Measurements from ENCODE around the gene KIF7.
"Not testable (repeated sequence)": the region's sequence is repeated elsewhere in the genome, so short reads cannot be mapped to it uniquely, and the experiment has no call there.

Gene KIF7

DNA sequence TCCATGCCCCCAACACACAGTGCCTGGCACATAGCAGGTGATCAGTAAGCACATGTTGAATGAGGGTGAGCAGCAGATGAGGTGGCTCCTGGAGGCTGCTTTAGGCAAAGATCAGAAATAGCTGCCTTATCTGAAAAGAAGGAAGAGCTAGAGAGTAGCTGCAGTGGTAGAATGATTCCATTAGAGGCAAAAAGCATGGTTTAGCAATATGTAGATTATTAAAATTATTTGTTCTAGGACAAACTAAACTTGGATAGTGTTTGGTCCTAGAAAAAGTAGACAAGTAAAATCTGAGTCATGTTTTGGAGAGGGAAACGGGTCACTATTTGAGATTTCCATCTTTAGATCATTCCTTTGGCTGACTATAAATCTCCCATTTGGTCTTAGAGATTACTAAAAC lies 32.1 kb downstream of the KIF7 start:
- no peak for DNase-seq (ENCODE audit: low read depth in 3 of 3)

DNA sequence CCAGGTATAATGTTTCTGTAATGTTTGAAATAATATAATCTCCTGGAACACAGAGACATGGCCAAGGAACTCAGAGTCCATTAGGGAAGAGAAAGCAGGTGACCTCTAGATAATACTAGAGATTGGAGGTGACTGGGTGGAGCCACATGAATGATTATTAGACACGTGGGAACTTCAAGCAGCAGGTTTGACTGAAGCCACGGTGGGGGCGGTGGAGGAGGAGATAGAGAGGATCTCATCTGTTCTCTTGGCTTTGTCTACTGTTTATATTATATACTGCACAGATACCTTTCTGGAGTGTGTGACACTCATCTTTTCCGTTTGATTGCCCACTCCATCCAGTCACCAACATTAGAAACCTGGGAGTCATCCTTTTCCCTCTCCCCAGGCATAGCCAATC lies 33.7 kb downstream of the KIF7 start:
- DNase-seq (ENCODE audit: low read depth in 3 of 3) = no peak

DNA sequence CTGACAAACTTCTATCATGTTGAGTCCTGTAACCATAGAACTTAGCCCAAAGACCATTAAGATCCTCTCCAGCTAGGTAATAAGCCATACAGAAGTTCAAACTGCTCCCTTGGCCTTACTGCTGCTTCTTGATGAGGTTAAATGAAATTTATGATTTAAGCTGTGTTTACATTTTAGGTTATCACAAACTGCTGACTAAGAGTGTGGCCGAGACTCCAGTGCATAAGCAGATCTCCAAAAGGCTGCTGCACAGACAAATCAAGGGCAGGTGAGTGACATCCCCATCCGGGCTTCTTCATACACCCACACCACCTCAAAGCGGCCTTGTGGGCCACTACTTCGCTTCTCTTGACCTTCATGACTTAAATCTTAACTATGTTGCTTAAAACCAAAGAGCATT lies 39.0 kb downstream of the KIF7 start:
- no peak for DNase-seq (ENCODE audit: low read depth in 3 of 3)

DNA sequence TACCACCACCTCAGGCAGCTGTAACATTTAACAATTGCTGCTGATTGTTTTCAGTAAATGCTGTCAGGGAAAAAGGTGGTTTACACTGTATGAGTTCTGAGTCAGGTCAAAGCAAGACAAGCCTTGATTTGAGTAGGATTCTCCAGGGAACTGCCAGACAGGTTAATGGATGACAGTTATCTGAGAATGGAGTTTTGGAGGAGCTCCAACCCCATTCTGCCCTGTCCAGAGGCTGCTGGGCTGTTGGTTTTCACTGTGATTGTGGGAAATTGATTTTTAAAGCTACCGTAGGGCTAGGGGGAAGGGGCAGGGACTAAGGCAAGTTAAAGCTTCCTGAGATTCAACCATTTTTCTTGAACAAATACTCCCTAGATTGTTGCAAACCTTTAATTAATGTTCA lies 40.1 kb downstream of the KIF7 start:
- no peak for DNase-seq (ENCODE audit: low read depth in 3 of 3)

DNA sequence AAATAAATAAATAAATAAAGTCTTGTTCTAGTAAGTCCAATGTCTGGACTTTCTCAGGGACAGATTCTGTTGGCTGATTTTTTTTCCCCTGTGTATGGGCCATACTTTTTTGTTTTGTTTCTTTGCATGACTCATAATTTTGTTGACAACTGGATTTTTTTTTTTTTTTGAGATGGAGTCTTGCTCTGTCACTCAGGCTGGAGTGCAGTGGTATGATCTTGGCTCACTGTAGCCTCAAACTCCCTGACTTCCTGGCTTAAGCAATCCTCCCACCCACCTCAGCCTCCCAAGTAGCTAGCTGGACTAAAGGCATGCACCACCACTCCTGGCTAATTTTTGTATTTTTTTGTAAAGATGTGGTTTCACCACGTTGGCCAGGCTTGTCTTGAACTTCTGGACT lies 41.1 kb downstream of the KIF7 start:
- no peak for DNase-seq (ENCODE audit: low read depth in 3 of 3)

DNA sequence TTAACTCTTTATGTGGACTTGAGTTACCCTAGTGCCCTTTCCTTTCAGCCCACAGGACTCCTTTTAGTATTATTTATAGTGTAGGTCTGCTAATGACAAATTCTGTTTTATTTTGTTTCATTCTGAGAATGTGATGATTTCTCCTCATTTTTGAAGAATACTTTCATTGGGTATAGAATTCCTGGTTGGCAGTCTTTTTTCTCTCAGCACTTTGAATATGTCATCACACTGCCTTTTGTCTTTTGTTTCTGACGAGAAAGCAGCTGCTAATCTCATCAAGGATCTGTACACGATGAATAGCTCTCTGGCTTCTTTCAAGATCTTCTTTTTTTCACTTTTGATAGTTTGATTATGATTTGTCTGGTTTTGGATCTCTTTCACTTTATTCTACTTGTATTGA lies 42.2 kb downstream of the KIF7 start:
- no peak for DNase-seq (ENCODE audit: low read depth in 3 of 3)

DNA sequence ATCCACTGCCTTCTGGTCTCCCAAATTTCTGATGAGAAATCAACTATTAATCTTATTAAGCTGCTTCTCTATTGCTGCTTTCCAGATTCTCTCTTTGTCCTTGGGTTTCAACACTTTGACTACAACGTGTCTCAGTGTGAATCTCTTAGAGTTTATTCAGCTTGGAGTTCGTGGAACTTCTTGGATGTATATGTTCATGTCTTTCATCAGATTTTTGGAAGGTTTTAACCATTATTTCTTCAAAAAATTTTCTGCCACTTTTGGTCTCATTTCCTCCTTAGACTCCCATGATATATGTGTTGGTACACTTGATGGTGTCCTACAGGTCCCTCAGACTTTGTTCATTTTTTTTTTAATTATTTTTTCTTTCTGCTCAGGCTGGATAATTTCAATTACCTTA lies 44.0 kb downstream of the KIF7 start:
- no peak for DNase-seq (ENCODE audit: low read depth in 3 of 3)

DNA sequence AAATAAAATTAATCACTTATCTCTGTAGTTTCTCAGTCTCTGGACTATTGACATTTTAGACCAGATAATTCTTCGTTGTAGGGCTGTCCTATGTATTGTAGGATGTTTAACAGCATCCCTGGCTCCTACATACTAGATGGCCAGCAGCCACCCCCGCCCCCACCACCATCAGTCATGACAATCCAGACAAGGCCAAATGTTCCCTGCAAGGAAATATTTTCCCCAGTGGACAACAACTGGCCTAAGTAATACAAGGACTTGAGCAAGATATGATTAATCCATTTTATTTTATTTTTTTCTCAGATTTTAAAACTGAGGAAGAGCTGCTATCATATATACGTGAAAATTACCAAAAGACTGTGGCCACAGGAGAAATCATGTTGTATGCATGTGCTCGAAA lies 56.2 kb downstream of the KIF7 start:
- no peak for DNase-seq (ENCODE audit: low read depth in 3 of 3)

DNA sequence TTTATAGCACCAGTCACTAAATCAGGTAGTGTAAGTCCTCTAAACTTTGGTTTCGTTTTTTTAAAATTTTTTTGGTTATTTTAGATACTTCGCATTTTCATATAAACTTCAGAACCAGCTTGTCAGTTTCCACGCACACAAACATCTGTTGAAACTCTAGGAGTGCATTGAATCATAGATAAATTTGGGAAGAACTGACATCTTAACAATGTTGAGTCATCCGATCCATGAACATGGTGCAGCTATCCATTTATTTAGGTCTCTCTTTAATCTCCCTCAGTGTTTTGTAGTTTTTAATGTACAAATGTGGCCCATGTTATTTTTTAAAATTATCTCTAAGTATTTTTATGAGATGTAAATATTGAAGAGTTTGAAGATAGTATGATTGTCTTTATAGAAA lies 62.2 kb downstream of the KIF7 start:
- no peak for DNase-seq (ENCODE audit: low read depth in 3 of 3)

DNA sequence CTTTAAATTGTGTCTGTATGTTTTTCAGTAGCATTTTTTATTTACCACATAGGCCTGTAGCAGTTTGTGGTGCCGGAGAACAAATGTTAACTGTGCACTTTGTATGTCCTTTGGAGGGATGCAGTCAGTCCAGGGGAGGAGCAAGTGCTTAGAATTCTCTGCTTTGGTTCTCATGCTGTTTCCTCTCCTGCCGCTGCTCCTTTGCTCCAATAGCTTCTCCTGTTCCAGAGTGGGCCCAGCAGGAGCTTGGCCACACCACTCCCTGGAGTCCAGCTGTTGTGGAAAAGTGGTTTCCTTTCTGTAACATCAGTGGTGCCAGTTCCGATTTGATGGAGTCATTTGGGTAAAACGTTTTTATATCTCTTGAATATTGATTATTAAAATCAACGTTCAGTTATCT lies 63.4 kb downstream of the KIF7 start:
- DNase-seq (ENCODE audit: low read depth in 3 of 3) = no peak

DNA sequence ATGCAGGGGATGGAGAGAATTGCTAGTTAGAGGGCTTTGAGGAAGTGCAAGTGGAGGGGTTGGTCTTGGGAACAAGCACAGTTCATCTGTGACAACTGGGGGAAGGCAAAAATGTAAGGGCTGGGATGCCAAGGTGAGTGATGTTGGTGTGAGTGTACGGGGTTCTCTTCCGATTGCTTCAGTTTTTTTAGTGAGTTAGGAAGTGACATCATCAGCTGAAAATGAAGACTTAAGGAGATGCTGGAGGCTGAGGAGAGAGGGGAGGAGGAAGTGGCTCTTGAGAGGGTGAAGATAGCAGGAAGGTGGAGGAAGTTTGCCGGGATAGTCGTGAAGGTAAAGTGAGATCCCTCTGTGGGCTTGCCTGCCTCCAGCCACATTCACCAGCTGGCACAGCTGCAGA lies 67.3 kb downstream of the KIF7 start:
- DNase-seq (ENCODE audit: low read depth in 3 of 3) = no peak

DNA sequence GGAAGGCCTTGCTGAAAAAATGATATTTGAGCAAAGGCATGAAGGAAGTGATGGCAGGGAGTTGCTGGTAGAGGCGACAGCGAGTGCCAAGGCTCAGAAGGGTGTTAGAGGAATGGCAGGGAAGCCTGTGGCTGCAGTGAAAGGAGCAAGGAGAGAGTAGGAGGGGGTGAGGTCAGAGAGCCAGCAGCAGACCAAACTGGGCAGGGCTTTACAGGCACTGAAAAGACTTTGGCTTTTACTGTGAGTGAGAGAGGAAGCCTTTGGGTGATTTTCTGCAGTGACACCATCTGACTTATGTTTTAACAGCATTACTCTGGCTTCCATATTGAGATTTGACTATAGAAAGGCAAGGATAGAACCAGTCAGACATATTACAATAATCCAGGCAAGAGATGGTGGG lies 68.6 kb downstream of the KIF7 start:
- DNase-seq (ENCODE audit: low read depth in 3 of 3) = no peak

DNA sequence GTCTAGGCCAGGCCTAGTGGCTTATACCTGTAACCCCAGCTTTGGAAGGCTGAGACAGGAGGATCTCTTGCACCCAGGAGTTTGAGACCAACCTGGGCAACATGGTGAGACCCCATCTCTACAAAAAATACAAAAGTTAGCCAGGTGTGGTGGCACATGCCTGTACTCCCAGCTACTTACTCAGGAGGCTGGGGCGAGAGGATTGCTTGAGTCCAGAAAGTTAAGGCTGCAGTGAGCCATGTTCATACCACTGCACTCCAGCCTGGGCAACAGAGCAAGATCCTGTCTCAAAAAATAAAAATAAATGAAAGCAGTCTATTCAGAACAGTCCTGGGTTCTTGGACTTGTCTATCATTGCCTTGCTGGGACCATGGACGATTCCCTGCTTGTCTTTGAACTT lies 74.5 kb downstream of the KIF7 start:
- DNase-seq (ENCODE audit: low read depth in 3 of 3) = not testable (repeated sequence)

DNA sequence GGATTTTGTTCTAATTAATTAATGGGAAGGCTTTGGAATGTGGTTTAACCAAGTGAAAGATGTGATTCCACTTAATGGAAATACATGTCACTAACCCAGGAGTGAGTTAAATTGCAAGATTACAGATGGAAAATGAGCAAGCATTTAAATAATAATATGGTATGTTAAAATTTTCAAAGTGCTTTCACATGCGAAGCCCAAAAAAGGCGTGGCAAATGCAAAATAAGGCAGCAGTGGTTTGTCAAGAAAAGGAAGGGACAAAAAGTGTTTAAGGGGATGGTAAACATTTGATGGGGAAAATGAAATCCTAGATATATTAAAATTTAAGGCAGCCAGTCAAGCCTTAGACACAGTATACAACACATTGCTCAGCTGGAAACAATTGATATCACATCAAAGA lies 77.1 kb downstream of the KIF7 start:
- DNase-seq (ENCODE audit: low read depth in 3 of 3) = no peak

Measured in stimulated activated CD4-positive, alpha-beta T cell treated with anti-CD3 and anti-CD28 coated beads, TNF-alpha, amount 100 ng/mL, for 48 hours (primary cell).